Liver (tissue), 3 donors: ENCODE data around the gene GYG2.

Experiments
- NR2F2 ChIP-seq: IDR thresholded peaks from 2 replicates; pipeline ENCODE4 v1.6.1; 2016; ENCODE audit warnings: antibody characterized with exemption
- YY1 ChIP-seq: IDR thresholded peaks from 2 replicates; pipeline ENCODE4 v1.6.1; 2016; ENCODE audit warnings: antibody characterized with exemption, mild to moderate bottlenecking
- TF ChIP-seq, protein P1 (sequence below): fragments of 150-350 bp; IDR thresholded peaks from 2 replicates; pipeline ENCODE4 v1.5.1; 2017; ENCODE audit warnings: improper control_type of control experiment, low read depth, low read length; ENCODE audit not compliant: missing input control
- donor health status: healthy.
- donor health status: healthy.

DNA sequence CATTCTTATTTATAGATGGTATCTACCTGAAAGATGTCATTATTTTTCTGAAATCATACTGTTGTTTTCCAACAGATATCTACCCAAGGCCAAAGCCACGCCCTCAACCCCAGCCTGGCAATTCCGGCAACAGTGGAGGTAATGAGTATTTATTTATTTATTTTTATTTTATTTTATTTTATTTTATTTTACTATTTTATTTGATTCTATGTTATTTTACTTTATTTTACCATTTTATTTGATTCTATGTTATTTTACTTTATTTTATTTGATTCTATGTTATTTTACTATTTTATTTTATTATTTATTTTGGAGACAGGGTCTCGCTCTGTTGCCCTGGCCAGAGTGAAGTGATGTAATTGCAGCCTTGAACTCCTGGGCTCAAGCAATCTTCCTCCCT, 39.2 kb upstream of the GYG2 start:
- TF ChIP-seq, protein P1, sequence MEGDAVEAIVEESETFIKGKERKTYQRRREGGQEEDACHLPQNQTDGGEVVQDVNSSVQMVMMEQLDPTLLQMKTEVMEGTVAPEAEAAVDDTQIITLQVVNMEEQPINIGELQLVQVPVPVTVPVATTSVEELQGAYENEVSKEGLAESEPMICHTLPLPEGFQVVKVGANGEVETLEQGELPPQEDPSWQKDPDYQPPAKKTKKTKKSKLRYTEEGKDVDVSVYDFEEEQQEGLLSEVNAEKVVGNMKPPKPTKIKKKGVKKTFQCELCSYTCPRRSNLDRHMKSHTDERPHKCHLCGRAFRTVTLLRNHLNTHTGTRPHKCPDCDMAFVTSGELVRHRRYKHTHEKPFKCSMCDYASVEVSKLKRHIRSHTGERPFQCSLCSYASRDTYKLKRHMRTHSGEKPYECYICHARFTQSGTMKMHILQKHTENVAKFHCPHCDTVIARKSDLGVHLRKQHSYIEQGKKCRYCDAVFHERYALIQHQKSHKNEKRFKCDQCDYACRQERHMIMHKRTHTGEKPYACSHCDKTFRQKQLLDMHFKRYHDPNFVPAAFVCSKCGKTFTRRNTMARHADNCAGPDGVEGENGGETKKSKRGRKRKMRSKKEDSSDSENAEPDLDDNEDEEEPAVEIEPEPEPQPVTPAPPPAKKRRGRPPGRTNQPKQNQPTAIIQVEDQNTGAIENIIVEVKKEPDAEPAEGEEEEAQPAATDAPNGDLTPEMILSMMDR, result no peak
- TF ChIP-seq YY1 (no peak), NR2F2 (no peak)
